IPS DF 19.7 (cell line): ENCODE measurements around the gene MAT2B.

ENCODE experiments used
- DNase-seq: peaks from one replicate; pipeline ENCODE4 v3.0.0-alpha.2; 2013; ENCODE audit warnings: low read depth, low spot score

MAT2B gene

DNA sequence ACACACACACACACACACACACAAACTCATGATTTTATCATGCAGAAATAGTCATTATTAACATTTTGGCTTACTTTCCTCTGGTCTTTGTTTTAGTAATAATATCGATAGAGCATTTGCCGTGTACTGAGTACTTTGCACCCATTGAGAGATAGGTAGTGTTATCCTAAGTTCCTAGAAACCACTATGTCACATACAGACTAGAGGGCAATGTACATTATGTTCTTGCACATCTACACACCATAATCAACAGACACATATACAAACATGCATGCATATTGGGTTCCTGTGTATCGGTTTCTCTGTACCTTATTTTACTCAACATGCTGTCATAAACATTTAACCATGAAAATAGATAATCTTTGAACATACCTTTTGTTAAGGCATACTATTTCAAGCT is 45.7 kb downstream of the MAT2B start:
- no peak for DNase-seq

DNA sequence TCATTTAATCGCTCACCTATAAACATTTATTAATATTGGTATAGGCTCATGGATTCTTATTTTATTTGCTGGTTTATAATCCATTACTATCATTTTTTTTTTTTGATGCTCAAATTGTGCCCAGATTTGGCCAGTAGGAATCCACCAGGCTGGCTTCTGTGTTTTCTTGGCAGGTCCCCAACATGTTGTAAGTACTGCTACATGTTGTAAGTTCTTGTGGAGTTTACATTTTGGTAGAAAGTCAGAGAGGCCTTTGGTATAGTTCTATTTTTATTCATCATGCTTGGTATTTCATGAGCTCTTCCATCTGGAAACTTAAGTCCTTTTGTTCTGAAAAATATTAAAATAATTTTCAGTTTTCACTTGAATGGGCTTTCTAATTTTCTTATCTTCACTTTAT is 47.1 kb downstream of the MAT2B start:
- DNase-seq = no peak

DNA sequence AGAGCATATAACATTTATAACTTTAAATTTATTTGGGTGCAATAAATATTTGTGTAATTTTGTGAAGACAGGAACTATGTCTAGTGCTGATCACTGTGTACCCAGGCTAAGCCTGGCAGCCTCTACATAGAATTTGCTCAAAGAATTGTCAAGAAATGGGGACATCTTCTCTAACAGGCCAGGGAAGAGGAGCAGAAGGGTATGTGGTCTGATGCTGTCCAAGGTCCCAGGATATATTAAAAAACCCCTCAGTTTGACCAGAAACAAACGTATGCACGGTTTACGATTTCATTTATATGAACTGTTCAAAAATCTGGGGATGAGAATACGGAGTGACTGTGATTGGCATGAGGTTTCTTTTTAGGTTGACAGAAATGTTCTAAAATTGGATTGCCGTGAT is 55.9 kb downstream of the MAT2B start:
- no peak for DNase-seq

DNA sequence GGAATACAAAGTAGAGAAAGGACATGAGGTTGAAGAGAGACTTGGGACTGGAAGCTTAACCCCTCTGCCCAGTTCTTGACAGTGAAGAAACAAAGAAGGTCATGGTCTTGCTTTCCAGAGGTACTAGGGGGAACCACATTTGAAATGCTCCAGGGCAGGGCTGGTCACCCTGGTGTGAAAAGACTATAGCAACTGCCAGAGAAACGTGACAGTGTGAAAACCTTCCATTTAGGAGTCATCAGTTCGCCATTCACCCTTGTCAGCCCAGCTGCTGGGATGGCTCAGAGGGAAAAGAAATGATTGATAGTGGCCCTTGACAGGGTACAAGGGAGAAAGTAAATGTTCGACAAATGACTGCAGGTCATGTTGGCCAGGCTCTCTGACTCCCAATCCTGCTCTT is 56.7 kb downstream of the MAT2B start:
- DNase-seq = no peak

DNA sequence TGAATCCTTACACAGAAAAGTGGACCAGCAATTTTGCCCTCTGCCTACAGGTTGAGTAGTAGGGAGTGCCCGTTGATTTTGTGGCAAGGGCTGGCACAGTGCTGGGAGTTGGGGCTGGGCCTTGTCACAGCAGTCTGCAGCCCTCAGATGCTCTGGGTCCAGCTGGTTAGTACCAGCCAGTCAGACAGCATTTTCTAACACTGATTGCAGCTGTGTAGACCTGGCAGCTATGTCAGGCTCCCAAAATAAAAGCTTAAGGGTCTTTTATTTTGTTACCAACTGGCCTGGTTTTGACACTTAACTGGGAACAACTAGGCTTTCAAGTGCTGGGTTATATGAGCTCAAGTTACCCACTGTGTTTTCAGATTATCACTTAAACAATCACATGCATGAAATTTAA is 57.7 kb downstream of the MAT2B start:
- no peak for DNase-seq

DNA sequence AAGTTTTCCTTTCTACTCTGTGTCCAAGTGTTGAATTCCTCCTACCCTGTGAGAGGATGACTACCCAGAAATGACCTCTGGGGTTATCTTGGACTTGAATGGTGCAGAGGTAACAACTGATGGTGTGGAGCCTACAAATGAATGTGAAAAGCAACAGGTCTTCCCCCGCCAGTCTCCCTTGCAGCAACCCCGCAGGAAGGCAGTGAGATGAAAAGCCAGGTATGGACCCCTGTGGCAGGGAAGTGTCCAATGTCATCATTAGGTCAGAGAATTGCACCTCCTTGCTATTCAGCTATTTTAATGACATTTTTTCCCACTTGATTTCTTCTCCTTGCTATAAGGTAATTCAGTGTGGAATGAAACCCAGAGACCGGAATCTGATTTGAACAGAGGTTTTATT is 58.5 kb downstream of the MAT2B start:
- no peak for DNase-seq

DNA sequence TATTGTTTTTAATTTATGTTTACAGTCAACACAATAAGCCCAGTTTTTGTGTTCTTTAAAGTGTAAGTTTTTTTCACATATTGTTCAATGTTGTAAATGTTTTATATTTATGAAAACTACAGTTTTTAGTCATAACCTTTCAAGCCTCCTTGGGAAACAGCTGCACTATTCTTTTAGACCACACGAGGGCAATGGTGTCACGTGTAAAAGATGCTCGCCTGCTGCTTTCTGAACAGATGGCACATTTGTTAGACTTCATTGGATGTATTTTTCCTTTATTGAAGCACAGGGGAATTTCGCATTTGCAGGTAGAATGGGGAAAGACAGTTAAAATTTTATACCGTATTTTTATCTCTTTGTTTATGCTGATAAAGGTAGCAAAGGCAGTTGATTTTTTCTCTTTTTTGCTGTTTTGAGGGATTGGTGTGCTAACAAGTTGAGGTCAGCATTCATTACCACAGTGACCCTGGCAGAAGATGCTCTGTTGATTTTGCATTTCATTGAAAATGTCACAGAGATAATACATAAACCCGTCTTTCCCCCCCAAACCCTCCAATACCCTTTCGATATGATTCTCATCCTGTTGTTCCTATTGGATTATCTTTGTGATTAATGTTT is 59.0 kb downstream of the MAT2B start:
- no peak for DNase-seq

DNA sequence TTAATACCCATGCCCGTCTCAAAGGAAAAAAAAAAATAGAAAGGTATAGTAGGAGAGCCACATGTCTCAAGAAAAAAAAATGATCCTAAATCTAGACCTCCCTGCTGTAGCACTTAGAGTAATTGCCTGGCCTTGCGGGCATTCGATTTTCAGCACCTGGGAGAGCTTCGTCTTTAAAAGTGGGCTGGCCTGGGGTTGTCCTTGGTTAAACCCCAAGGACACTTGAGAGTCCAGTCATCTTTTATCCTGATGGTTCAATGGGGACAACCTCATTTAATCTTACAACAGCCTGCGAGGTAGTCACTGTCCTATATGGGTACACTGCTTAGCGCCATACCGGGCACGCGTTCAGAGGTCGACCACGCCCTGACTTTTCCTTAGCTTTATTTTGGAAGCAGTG is 60.1 kb downstream of the MAT2B start:
- no peak for DNase-seq

DNA sequence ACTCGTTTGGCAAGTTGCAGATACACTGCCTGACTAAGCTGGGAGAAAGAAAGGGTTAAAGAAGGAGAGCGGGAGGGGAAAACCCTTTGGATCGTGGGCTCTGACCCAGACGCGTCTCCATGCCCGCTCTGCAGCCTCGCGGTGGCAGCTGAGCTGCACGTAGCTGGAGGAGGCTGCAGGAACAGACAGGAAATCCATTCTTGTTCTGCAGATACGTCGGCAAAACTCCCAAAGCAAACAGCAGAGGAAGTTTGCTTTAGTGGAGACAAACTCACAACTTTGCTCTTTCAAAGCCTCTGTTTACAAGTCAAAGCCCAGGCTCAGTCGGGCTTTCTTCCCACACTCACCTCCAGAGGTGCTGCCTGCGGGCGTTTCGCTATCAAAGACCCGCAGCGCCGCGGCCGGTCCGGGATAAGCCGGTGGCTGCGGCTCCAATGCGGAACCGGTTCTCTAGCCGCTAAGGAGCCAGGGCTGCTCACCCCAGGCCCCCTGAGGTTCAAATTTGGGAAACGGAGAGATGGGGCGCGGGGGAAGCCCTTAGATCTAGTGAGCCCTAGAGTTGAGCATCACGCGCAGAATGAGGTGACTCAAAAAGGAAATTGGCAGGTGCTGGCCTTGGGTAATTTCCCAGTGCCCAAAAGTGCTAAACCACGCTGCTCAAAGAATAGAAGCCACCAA is 60.7 kb downstream of the MAT2B start:
- DNase-seq = peak; percentile 48

DNA sequence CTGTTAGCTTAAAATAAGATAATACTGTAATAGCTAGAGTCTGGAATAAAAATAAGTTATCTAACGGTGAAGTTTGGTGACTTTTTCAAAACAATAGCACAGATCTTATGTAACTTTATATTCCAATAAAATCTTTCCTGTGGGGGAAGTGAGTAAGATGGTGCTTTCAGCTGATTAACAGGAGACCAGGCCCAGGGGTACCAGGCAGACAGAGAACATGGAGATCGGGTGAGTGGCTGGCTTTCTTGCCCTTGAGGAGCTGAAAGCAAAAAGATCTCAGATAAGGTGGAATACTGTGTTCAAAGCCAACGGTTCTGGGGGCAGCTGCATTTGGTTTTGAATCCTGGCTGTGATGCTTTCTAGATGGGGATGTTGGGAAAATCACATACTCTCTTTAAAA is 61.3 kb downstream of the MAT2B start:
- DNase-seq = no peak

DNA sequence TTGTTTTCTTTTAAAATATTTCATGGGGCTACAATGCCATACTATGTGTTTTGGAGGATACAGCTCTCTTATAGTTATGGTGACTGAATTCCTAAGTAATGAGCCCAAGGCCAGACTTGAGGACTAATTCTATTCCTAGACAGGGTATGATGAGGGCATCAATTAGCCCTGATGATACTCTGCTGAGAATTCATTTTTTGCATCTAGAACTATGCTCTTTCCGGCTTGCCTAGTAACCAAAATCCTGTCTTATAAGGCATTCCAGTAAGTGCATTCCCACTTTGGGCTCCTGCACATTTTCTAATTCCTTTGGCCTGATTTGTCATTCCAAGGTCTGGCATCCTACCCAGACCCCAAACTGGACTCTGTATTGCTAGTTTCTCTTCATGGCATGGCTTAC is 62.4 kb downstream of the MAT2B start:
- DNase-seq = no peak
